Activated gamma-delta T cell treated with Interleukin-2 at 50 U/mL for 16 hours (primary cell): ENCODE results near the gene EPM2A.
"Not testable (repeated sequence)": the region's sequence is repeated elsewhere in the genome, so short reads cannot be mapped to it uniquely, and the experiment has no call there.

Source experiments
- DNase-seq: peaks from one replicate; pipeline ENCODE4 v3.0.0-alpha.2; 2020

Gene EPM2A

GRCh38 chr6:145728444-145729385 is 6.6 kb downstream of the EPM2A start:
- no peak for DNase-seq

GRCh38 chr6:145727817-145728388 is 7.4 kb downstream of the EPM2A start:
- no peak for DNase-seq

- no peak for DNase-seq
These were observed 9.8 kb downstream of the EPM2A start for GRCh38 chr6:145725570-145725969.

GRCh38 chr6:145723646-145724045 is 11.7 kb downstream of the EPM2A start:
- DNase-seq = no peak

GRCh38 chr6:145722190-145722589 is 13.1 kb downstream of the EPM2A start:
- DNase-seq = no peak

DNA sequence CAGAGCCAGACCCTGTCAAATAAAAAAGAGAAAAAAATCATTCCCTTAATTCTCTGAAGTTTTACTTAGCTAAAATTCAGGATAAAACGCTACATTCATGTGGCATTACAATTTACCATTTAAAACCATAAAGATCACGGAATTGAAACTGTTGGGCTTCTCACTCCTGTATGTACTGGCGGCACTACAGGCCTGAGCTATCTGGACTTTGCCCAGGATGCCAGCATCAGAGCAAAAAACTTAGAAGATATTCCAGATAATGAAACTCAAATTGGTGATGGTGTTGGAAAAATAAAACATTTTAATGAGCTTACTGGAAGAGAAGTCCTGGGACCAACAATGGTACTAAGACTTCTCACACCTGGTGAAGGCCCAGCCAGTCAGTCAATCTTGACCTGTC is 14.2 kb downstream of the EPM2A start:
- no peak for DNase-seq

DNA sequence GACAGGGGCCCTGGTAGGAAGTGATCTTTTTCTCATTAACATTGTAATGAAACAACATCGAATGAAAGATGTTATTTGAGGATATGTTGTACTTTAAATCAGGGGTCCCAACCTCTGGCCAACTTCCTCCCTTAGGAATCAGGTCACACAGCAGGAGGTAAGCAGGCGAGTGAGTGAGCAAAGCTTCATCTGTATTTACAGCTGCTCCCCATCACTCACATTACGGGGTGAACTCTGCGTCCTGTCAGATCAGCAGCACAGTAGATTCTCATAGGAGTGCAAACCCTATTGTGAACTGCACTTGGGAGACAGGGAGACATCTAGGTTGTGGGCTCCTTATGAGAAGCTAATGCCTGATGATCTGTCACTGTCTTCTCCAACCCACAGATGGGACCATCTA is 19.9 kb downstream of the EPM2A start:
- DNase-seq = no peak

GRCh38 chr6:145714731-145715130 is 20.6 kb downstream of the EPM2A start:
- DNase-seq = no peak

DNA sequence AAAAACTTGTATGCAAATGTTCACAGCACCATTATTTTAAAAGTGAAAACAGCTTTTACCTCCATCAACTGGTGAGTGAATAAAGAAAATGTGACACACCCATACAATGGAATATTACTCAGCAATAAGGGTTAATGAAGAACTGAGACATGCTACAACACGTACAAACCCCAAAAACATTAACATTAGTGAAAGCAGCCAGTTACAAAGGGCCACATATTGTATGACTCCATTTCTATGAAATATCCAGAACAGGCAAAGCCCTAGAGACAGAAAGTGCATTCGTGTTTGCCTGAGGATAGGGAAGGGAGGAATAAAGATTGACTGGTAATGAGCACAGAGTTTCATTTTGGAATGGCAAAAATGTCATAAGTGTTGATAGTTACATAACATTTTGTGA is 21.5 kb downstream of the EPM2A start:
- no peak for DNase-seq

GRCh38 chr6:145711372-145711771 is 23.9 kb downstream of the EPM2A start:
- DNase-seq = no peak

GRCh38 chr6:145707397-145707796 is 27.9 kb downstream of the EPM2A start:
- DNase-seq = no peak

DNA sequence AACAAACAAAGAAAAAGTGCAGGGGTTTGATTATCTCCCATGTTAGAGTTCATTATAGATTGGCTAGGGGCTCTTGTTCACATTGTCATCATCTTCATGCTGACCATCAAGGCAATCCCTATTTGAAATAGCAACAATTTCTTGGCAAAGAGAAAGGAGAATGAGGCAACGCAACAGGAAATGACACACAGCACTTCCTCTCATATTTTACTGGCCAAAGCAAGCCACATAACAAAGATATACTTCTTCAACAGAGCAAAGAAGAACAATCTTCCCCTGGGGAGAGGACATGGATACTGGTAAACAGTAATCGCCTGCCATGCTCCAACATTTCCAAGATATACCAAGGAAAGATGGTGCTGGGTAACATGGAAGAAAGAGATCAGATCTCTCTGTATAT is 29.8 kb downstream of the EPM2A start:
- DNase-seq = no peak

DNA sequence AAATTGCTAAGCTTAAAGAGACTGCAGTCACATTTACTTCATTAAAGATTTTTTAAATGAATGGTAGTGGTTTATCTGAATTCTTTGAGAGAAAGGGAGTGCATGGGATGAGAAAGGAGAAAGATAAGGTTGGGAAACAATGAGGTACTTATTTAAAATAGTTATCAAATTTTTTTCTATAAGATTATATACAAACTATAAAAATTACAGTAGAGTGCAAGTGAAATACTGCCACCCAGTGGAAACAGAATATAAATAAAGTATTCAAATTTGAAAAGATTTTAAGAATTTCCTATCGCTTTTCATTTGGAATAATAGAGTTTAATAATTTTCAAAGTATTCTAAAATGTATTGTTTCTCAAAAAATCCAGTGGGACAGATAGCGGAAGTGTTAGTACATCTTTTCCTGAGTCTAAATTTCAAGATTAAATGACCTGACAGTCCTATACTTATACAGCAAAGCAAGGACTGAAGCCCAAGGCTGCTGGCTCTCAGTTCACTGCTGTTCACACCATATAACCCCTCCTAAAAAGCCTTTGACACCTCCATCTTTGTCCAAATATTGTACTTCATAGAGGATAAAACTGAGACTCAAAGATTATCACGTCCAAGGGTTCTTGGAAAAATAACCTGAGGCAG is 31.1 kb downstream of the EPM2A start:
- no peak for DNase-seq

- DNase-seq = no peak
These were observed 35.9 kb downstream of the EPM2A start for GRCh38 chr6:145699462-145699861.

DNA sequence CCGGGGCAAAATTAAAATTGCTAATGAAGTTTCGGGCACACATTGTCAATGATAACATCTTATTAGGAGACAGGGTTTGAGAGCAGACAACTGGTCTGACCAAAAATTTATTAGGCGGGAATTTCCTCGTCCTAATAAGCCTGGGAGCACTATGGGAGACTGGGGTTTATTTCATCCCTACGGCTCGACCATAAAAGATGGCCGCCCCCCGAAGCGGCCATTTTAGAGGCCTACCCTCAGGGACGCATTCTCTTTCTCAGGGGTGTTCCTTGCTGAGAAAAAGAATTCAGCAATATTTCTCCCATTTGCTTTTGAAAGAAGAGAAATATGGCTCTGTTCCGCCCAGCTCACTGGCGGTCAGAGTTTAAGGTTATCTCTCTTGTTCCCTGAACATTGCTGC is 37.9 kb downstream of the EPM2A start:
- DNase-seq = not testable (repeated sequence)

GRCh38 chr6:145694083-145694737 is 41.1 kb downstream of the EPM2A start:
- no peak for DNase-seq

DNA sequence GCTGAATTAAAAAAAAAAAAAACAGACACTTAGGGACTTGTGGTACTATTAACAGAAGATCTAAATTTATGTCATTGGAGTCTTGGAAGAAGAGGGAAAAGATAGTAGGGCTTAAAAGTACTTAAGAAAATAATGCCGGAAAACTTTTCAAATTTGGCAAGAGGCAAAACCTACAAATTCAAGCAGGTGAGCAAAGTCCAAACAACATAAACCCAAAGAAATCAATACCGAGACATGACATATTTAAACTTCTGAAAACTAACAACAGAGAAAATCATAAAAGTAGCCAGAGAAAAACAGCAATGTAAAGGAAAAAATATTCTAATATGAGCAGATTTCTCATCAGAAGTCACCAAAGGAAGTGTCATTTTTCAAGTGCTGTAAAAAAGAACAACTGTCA is 44.4 kb downstream of the EPM2A start:
- DNase-seq = no peak

DNA sequence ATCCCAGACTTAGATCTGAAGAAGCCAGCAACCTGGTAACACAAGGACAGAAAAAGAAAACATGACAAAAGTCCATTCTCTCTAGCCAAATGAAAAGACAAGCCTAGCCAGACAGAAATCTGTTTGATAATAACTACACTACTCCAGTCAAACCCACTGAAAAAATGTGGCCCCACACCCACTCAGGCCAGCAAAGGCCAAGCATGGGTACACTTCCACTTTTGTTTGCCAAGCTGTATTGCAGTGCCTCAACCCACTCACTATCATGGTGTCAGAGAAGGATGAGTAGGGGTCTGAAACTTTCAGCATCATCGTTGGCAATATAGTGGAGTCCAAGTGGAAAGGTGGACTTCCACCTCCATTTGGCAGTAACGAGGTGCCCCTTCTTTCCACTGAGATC is 45.8 kb downstream of the EPM2A start:
- DNase-seq = no peak

DNA sequence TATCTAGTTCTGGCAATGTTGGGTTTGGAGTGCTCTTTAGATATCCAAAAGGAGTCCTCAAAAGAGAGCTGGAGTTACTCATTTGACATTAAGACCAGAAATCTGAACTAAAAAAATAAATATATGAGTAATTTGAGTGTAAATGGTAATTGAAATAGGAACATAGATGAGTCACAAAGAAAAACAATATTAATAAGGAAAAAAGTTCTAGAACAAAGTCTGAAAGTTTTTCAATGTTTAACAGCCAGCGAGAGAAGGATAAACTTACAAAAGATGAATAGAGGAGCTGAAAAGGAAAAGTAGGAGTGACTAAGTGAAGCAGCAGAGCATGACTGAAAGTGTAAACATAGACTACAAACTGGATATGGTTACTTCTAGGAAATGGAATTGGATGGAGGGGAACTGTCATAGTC is 46.8 kb downstream of the EPM2A start:
- no peak for DNase-seq

- DNase-seq = no peak
These were observed 49.4 kb downstream of the EPM2A start for GRCh38 chr6:145685932-145686331.

GRCh38 chr6:145681965-145682364 is 53.4 kb downstream of the EPM2A start:
- no peak for DNase-seq

DNA sequence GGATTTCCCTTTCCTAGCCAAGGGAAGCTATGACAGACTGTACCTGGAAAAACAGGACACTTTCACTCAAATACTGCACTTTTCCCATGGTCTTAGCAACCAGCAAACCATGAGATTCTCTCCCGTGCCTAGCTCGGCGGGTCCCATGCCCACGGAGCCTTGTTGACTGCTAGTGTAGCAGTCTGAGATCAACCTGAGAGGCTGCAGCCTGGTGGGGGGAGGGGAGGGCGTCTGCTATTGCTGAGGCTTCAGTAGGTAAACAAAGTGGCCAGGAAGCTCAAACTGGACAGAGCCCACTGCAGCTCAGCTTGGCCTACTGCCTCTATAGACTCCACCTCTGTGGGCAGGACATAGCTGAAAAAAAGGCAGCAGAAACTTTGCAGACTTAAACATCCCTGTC is 61.8 kb downstream of the EPM2A start:
- DNase-seq = no peak

DNA sequence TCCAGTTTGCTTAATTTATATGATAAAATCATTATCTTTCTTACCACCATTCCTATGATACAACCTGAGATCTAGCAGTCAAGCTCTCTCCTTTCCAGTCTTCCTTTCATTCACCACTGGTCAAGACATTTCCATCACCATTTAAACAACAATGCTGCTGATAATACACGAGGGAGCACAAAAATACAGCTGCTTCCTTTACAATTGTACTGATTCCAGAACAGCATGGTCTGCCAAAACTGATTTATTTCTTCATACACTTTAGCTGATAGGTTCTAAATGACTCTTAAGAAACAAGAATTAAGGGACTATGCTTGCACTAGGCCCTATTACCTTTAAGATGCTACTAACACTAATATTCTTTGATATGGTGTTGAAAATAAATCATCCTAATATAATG is 65.0 kb downstream of the EPM2A start:
- DNase-seq = no peak

DNA sequence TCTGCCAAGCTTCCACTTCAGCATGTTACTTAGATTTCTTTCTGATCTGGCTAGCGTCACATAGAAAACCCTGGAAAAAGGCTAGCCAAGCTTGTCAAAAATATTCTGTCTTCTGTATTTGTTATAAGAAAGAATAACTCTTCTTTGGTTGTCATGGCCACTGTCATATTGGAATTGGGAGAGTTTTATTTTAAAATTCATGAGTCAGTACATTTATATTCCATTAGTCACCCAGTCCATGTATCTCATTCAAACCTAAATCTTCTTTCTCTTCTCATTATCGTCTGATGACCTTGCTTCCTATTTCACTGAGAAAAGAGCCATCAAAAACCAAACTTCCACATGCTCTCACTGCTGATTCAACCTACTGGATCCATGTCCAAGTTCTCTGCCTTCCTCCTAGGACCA is 65.7 kb downstream of the EPM2A start:
- no peak for DNase-seq
